ENCODE measurements around the gene KIF21B. TPM values are rescaled to one million over a fixed set of nuclear protein-coding genes. Genes with fewer than 3 reads are reported as not detected.

Gene KIF21B
- polyA plus RNA-seq, 1 experiment = 0.10 TPM

DNA sequence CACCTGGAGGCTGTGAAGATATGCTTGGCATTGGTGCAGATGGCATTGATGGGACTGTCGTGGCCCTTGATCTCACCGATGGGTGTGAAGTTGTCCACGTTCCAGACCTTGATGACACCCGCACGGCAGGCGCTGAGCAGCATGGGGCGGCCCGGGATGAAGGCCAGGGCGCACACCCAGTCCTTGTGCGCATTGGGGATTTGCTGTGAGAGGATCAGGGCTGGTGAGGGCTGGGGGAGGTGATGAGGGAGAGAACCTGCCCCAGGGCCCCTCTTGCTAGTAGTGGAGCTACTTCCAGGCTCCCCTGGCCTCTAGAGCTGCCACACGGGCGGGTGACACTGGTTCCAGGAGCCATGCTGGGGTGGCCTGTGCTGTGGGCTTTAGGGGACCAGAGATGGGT lies 48.8 kb downstream of the KIF21B start:
- DNase-seq (ENCODE audit: low read depth) = no peak
- TF ChIP-seq, protein P1, sequence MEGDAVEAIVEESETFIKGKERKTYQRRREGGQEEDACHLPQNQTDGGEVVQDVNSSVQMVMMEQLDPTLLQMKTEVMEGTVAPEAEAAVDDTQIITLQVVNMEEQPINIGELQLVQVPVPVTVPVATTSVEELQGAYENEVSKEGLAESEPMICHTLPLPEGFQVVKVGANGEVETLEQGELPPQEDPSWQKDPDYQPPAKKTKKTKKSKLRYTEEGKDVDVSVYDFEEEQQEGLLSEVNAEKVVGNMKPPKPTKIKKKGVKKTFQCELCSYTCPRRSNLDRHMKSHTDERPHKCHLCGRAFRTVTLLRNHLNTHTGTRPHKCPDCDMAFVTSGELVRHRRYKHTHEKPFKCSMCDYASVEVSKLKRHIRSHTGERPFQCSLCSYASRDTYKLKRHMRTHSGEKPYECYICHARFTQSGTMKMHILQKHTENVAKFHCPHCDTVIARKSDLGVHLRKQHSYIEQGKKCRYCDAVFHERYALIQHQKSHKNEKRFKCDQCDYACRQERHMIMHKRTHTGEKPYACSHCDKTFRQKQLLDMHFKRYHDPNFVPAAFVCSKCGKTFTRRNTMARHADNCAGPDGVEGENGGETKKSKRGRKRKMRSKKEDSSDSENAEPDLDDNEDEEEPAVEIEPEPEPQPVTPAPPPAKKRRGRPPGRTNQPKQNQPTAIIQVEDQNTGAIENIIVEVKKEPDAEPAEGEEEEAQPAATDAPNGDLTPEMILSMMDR (IDR thresholded peaks at IDR 0.05; ENCODE audit: insufficient read depth, low read depth, low read length) = no peak
- ChIA-PET POLR2A (no interaction called here), CTCF (no interaction called here)
- no peak overlapping the region for H3K4me3 ChIP-seq (ENCODE audit: low read depth, low read length)
- no peaks in the 10 kb centered on the region for H3K27me3 ChIP-seq (ENCODE audit: control insufficient read depth, insufficient read depth, low read length)
- H3K36me3 ChIP-seq (ENCODE audit: control insufficient read depth, insufficient read depth, low read length) = no peaks in the 10 kb centered on the region

DNA sequence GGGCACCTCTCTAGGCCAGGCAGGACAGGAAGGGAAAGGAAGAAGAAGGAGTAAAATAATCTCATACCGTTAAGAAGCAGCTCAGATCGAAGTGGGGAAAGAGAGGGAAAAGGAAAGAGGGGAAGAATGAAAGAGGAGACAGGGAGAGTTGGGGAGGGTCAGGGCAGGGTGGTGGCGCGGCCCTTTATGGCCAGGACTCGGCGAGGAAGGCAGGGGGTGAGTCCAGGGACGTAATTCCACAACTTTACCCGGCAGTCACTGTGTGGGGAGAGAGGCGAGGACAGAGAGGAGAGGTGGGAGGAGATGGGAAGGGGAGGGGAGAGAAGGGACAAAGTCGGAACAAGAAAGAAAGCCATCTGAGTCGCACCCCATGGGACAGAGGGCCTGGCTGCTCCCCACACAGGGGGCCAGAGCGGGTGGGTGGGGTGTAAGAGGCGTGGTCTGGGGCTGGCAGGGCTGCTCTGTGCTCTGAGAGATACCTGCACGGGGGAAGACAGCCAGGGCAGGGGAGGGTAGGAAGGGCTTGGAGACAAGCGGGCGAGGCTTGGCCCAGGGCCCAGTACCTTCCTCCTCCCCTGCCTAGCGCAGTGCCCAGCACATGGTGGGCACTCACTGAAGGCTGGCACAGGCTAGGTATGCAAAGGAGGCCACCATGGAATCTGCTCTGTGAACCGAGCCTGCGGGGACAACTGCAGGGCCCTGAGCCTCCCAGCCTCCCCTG lies 49.4 kb downstream of the KIF21B start:
- H3K4me3 ChIP-seq (ENCODE audit: low read depth, low read length) = no peak overlapping the region
- TF ChIP-seq, protein P1 (IDR thresholded peaks at IDR 0.05; ENCODE audit: insufficient read depth, low read depth, low read length) = no peak
- ChIA-PET POLR2A (no interaction called here), CTCF (interaction anchor here (3.1 to 4.6 kb wide), 3 partner anchors 16 to 145 kb away, joined by 10 to 65 read pairs (median 20); no protein-coding TSS in a partner anchor)
- H3K27me3 ChIP-seq (ENCODE audit: control insufficient read depth, insufficient read depth, low read length) = no peaks in the 10 kb centered on the region
- no peaks in the 10 kb centered on the region for H3K36me3 ChIP-seq (ENCODE audit: control insufficient read depth, insufficient read depth, low read length)
- no peak for DNase-seq (ENCODE audit: low read depth)

DNA sequence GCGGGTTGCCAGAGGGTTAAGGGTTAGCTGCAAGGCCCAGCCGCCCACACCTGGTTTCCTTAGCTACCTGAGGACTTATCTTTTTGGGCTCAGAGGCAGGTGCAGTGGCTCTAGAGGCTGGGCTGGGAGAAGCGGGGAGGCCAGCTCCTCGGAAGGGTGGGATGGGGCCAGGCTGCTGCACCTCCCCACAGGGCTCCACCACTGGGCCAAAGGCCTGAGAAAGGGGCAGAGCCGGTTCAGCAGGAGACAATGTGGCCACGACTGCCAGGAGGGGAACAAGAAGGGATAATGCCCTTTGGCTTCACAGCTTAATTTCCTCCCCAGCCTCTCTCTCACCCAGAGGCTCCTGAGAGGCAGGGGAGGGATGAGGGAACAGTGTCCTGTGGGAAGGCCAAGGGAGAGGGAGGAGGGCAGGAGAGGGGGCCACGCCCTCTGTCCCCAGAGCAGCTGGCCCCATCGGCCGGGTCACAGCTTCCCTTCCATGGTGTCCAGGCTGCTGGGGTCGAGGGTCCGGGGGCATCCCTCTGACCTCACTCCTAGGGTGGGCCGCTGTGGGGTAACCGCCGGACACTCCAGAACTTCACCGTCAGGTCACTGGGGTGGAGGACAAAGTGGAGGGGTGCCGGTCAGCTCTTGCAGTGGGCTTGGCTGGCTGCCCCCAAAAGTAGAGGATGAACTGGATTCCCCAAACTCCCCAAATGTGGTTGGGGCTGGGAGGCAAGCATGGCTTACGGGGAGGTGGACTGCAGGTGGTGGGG lies 50.4 kb downstream of the KIF21B start:
- H3K4me3 ChIP-seq (ENCODE audit: low read depth, low read length) = no peak overlapping the region
- TF ChIP-seq, protein P1 (IDR thresholded peaks at IDR 0.05; ENCODE audit: insufficient read depth, low read depth, low read length) = no peak
- ChIA-PET CTCF (interaction anchor here (0.7 to 4.6 kb wide), 17 partner anchors 9 to 281 kb away, joined by 3 to 65 read pairs (median 4); partner anchors contain the start of gene CACNA1S), POLR2A (no interaction called here)
- no peaks in the 10 kb centered on the region for H3K27me3 ChIP-seq (ENCODE audit: control insufficient read depth, insufficient read depth, low read length)
- no peaks in the 10 kb centered on the region for H3K36me3 ChIP-seq (ENCODE audit: control insufficient read depth, insufficient read depth, low read length)
- no peak for DNase-seq (ENCODE audit: low read depth)

GRCh38 chr1:200971955-200972711 lies 51.4 kb downstream of the KIF21B start:
- CTCF ChIA-PET = interaction anchor here (0.7 to 4.6 kb wide), 40 partner anchors 8 to 410 kb away, joined by 3 to 65 read pairs (median 4); partner anchors contain the start of genes CACNA1S and DDX59

More at GRCh38 chr1:200971955-200972711, 51.4 kb downstream of the KIF21B start:
- POLR2A ChIA-PET = no interaction called here
- Histone ChIP-seq H3K36me3 (ENCODE audit: control insufficient read depth, insufficient read depth, low read length) (no peaks in the 10 kb centered on the region), H3K27me3 (ENCODE audit: control insufficient read depth, insufficient read depth, low read length) (no peaks in the 10 kb centered on the region), H3K4me3 (ENCODE audit: low read depth, low read length) (no peak overlapping the region)
- TF ChIP-seq, protein P1 (IDR thresholded peaks at IDR 0.05; ENCODE audit: insufficient read depth, low read depth, low read length) = peak; percentile 74
- DNase-seq (ENCODE audit: low read depth) = no peak

Measured in BJ (cell line).